IPS-18c (cell line): ENCODE measurements around the gene SETBP1.

Experiments
- H3K4me3 ChIP-seq: 2 replicates; pipeline ENCODE4 v1.7.0; 2013; ENCODE audit warnings: low read depth, mild to moderate bottlenecking, low read length, moderate library complexity; ENCODE audit not compliant: insufficient read depth
- H3K9me3 ChIP-seq: one replicate; pipeline ENCODE4 v1.6.1; 2013; ENCODE audit warnings: mild to moderate bottlenecking, low read length, moderate library complexity; ENCODE audit not compliant: control insufficient read depth, insufficient read depth

Gene SETBP1

DNA sequence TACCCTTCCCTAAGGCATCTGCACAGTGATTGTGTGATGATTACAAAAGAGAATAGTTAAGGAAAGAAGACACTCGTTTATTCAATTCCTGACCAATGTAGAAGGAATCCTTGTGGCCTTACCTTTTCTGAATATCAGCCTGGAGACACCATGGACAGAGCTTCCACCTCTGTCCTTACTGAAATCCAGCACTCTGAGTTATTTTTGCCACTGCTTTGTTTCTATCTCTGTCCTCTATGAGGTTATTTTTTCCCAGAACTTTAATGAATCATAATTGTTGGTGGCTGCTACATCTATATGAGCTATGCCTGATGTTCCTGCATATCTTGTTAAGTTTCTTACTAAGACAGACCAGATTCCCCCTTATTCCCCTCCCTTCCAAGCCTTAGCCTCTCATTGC lies 275.1 kb downstream of the SETBP1 start:
- H3K9me3 ChIP-seq, result peaks cover 6% of the 10 kb centered on the region
- H3K4me3 ChIP-seq, result no peak overlapping the region

DNA sequence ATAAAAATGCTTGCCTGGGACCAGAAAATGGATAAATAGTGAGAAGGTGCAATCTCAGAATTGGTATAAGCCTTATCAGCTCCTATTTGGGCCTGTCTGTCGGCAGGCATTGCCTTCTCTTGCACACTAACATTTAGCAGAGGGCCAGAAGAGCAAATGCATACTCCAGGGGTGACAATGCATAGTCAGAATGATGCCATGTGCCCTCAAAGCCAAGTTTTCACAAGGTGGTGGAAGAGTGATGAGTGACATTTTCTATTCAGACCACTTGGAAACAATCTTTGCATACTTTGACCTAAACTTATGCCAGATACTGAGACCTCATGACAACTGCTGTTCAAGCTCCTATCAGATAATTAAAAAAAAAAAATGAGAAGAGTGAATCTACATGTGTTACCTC lies 276.3 kb downstream of the SETBP1 start:
- peaks cover 4% of the 10 kb centered on the region for H3K9me3 ChIP-seq
- H3K4me3 ChIP-seq, result no peak overlapping the region

DNA sequence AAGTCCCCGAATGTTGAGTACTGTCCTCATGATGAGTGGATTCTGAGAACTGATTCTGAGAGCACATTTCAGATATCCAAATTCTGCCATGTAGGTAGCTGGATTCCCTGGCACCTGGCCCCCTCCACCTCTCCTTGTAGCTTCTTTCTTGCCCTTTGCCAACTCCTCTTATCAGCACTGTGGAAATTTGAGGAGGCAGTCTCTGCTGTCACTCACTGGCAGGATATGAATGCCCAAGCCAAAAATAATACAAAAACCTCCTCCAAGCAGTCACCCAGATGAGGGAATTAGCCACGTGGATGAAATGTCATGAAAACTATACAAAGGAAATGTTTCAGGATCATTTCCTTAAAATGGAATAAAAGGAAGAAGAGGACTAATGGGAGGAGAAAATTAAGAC lies 276.8 kb downstream of the SETBP1 start:
- Histone ChIP-seq H3K4me3 (no peak overlapping the region), H3K9me3 (peaks cover under 1% of the 10 kb centered on the region)

DNA sequence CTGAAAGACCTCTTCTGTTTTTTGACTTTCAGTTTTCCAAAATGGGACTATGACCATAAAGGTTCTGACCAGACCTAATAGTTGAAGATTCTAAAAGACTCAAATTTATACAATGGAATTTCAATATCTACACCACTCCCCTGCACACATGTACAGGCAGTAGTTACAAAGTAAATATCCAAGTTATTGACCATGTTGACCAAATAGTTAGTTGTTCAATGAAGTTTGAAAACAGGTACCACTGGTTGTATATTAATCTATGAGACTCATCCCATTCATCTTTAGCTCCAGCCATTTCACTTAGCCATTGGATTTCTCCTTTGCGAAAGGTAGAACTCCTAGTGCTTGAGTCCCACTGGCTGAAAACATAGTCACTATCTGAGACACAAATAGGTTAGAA lies 277.4 kb downstream of the SETBP1 start:
- no peak overlapping the region for H3K4me3 ChIP-seq

DNA sequence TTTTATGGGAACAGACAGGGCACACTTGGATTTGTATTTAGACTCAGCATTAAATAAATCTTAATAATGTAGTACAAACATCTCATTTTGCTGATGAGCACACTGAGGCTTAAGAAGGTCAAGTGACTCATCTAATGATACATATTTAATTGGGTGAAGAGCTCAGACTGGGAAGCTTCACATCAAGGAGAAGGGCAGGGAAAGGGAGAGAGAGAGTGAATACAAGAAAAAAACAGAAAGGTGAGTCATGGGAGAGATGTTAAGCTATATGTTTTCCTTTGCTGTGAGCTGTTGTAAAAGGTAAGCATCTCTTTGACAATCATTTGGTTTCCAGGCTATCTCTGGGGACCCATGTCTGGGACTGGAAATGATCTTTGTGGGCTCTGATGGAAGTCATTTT lies 277.8 kb downstream of the SETBP1 start:
- Histone ChIP-seq H3K9me3 (no peaks in the 10 kb centered on the region), H3K4me3 (no peak overlapping the region)

More for the DNA sequence above, 277.4 kb downstream of the SETBP1 start:
- H3K9me3 ChIP-seq, result no peaks in the 10 kb centered on the region

DNA sequence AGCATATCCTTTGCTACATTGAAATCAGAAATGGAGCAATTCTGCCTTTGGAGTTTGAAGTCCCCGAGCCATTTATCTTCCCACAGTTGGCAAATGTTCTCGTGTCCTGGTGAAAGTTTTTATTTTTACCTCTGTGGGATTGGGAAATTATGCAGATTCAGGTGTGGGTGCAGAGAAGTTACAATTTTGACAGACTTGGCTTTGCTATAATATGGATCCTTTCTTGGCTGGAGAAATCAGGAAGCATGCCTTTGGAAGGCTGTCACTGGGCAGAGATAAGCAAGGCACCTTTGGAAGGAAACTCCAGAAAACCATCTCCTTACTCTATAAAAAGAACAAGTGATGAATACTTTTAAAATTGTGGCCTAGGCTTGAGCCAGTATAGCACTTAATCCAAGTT lies 278.3 kb downstream of the SETBP1 start:
- no peaks in the 10 kb centered on the region for H3K9me3 ChIP-seq
- H3K4me3 ChIP-seq, result no peak overlapping the region

DNA sequence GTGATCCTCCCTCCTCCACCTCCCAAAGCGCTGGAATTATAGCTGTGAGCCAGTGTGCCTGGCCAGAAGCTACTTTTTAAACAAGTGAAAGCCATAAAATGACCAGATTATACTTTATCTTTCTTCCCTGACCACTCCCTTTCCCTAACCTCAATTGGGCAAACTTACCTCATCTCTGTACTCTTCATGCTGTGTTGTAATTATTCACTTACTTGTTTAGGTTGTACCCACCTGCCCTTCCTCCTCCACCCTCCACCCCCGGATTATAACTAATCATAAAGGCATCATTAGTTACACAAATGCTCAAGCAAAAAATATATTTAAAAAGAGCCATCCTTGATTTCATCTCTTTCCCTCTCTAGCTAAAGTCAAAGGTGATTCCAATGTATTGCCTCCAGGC lies 279.9 kb downstream of the SETBP1 start:
- no peaks in the 10 kb centered on the region for H3K9me3 ChIP-seq
- no peak overlapping the region for H3K4me3 ChIP-seq

DNA sequence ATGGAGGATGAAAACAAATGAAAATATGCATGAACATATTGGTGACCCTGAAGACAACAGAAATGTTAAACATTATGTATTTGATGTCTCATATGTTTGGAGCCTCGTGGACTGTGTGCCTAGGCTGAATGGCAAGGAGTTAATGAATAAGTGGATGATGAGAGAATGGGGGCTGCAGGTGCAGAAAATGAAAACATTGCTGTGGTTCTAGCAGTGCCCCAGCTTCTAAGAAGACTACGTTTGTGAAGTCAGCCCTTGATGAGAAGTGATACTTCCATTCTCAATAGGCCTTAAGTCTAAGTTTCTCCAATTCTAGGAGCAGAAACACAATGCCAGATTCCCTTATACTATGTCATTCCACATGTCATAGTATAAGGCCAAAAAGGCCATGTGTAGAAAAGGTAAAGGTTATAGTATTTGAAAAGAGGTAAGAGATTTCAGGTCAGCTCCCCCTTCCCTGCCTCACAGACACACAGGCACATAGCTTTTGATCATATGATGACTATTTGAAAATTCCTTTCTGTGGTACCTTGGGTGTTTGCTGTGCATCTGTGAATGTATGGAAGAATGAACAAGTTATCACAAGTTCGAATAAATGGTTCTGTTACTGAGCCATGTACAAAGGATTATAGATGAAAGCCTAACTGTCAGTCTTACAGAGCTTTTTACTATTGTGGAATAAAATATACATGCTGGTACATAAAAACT lies 280.8 kb downstream of the SETBP1 start:
- no peak overlapping the region for H3K4me3 ChIP-seq
- H3K9me3 ChIP-seq, result no peaks in the 10 kb centered on the region

DNA sequence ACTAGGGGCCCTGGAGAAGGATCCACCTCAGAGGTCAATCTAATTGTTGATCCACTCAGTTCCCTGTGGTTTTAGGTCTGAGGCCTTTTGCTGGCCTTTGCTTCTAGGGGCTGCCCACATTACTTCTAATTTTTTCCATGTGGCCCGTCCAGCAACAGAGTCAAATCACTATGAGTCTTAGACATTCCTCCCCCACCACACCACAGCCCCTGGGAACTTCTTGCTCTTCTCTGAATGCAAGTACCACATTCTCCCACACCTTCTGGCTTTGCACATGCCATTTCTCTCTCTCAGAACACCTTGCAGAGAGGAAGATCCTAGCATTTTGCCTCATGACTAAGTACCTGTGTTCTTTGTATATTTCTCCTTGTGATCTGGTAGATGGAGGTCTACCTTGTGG lies 286.9 kb downstream of the SETBP1 start:
- no peaks in the 10 kb centered on the region for H3K9me3 ChIP-seq
- no peak overlapping the region for H3K4me3 ChIP-seq

DNA sequence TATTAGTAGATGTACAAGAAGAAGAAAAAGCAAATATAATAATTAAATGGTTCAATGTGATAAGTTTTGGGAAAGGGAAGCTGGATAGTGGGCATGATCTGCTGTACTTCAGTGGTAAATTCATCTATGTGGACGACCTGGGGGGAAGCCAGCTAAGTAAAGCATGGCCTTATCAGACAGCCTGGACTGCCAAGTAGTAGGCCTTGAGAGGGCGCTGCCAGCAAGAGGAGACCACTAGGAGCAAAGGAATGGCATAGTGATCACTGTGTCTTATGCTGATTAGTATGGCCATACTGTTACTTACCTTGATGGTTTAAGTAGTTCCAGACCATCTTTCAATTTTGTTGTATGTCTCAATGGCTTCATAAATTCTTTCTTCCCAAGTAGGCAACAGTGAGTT lies 287.6 kb downstream of the SETBP1 start:
- H3K9me3 ChIP-seq, result no peaks in the 10 kb centered on the region

DNA sequence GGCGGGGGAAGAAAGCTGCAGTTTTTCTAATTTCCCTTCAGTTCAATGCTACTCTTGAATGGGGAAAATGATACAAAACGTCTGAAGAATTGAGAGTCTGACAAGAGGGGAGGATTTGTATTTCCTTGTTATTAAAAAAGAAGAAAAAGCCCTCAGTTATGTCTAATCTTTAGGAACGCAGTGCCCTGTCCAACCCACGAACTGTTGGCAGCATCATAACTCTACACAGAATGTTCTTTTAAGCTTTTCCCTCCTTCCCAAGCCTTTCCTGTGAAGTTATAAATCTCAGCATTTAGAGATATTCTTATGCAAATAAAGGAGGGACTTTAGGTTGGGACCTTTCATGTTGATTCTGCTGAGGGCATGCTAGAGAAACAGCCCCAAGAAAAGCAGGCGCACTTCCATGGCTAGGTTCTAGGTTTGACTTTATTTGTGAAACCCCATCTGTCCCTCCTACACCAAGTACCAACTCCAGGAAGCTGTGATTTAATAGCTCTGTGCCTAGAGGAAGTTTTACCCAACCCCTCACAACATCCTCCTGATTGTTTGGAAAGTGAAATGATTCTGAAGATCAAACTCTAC lies 288.6 kb downstream of the SETBP1 start:
- H3K9me3 ChIP-seq, result no peaks in the 10 kb centered on the region

More for the DNA sequence above, 287.6 kb downstream of the SETBP1 start:
- no peak overlapping the region for H3K4me3 ChIP-seq

DNA sequence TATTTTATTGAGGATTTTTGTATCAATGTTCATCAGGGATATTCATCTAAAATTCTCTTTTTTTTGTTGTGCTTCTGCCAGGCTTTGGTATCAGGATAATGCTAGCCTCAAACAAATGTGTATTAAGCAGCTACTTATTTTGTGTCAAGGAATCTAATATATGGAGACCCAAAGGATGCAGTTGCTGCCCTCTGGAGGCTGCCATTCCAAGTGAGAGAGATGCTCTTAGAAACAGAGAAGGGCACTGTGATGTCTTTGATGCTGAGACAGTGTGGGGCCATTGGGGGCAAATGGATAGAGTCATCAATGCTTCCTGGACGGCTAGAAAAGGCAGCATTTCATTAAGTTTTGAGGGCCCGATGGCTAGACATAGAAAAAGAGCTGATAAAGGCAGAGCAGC lies 292.6 kb downstream of the SETBP1 start:
- no peaks in the 10 kb centered on the region for H3K9me3 ChIP-seq

More for the DNA sequence above, 288.6 kb downstream of the SETBP1 start:
- no peak overlapping the region for H3K4me3 ChIP-seq

DNA sequence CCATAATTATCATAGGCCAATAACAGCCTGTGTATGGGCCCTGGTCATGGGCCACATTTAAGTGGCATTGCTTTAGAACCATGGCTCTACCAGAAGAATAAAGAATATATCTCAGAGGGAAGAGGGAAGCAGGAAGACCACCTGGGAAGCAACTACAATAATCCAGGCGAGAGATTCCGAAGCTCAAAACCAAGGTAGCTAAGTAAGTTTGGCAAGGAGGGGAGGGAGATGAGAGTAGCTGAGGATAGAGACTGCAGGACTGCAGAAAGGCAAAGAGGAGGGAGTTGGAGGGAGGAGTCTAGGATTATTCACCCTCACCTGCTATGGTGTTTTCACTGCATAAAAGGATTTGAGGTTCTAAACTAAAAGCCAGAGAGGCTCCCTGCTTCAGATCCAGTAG lies 293.5 kb downstream of the SETBP1 start:
- no peak overlapping the region for H3K4me3 ChIP-seq
- no peaks in the 10 kb centered on the region for H3K9me3 ChIP-seq

More for the DNA sequence above, 292.6 kb downstream of the SETBP1 start:
- no peak overlapping the region for H3K4me3 ChIP-seq

DNA sequence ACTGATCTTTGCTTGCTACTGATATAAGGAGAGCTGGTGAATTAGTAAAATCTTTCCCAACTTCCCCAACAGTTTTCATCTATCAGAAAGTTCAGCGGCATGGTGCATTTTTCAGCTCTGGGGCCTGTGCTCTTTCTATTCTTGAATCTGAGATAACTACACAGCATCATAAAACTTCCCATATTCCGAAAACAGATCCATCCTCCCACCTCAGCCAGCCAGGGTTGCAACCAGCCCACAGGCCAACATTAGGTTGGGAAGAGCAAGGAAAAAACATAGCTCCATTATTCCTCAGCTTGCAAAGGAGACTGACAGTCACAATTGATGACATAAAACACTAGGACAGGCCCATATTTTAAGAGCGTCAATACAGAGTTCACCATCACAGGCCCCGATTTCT lies 297.2 kb downstream of the SETBP1 start:
- Histone ChIP-seq H3K9me3 (no peaks in the 10 kb centered on the region), H3K4me3 (no peak overlapping the region)

DNA sequence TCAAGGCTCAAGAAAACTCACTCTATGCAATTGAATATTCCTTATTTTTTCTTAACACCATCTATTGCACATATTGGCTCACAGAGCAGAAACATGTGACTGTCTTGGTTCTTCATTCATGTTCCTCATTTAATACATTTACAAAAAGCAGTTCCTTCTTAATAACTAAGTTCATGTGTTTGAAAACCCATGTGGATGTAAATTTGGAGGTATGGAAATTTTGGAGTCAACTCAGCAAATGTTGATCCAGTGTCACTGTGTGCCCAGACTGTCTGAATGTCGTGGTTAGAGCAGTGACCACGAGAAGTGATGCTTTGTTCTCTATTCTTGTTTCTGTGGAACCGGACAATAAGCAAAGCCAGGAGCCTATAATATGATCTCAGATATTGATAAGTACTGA lies 299.1 kb downstream of the SETBP1 start:
- no peak overlapping the region for H3K4me3 ChIP-seq
- H3K9me3 ChIP-seq, result no peaks in the 10 kb centered on the region

DNA sequence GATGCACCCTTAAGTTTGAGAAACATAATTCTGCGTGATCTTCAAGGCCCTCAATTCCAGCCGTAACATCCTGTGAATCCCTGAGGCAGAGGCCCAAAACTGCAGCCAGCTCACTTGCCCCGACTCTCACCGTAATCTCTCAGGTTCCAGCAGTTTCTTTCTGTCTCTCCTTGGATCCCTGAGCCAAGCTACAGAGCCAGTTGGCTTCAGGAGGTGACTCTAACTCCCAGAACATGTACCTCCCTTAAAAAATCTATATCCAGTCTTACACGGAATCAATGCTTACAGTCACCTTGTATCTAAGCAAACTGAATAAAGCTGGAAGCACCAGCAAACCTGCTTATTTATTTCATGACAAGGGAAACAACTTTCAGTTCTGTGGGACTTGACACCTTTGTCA lies 300.4 kb downstream of the SETBP1 start:
- Histone ChIP-seq H3K9me3 (no peaks in the 10 kb centered on the region), H3K4me3 (no peak overlapping the region)

DNA sequence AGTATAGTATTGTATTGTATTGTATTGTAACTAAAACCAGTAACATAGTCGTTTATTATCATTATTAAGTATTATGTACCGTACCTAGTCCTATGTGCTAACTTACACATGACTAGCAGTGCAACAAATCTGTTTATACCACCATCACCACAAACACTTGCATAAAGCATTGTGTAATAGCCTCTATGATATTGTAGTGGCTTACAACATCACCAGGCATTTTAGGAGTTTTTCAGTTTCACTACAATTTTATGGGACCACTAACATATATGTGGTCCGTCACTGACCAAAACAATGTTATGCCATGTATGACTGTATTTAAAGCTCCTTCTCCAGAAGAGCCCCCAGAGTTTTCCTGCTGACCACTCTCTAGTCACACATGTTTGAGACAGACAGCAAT lies 306.2 kb downstream of the SETBP1 start:
- H3K4me3 ChIP-seq, result no peak overlapping the region
- H3K9me3 ChIP-seq, result no peaks in the 10 kb centered on the region

DNA sequence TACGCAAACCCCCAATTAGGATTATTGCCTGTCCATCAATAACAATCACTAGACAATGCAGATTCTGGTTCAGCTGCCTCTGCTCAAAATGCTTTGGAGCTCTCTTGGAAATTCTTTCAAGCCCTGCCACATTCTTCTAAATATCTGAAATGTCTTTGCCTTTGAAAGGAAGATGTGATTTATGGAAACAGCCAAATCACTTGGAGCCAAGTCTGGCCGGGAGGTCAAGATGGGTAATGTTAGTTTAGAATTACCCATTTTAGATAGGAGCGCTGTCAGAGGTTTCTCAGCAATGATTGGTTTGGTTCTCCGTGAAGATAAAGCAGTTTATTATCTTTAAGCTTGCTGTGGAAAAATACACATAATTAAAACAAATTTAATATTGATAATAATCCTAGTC lies 306.7 kb downstream of the SETBP1 start:
- Histone ChIP-seq H3K4me3 (no peak overlapping the region), H3K9me3 (no peaks in the 10 kb centered on the region)
